HCT116 (cell line): Measurements from ENCODE around the gene KANSL3. TPM values are rescaled to one million over a fixed set of nuclear protein-coding genes. Genes with fewer than 3 reads are reported as not detected.

Experiments
- ATAC-seq: fragments of 200-7000 bp; cut with Tn5 transposase; 2 replicates; pipeline ENCODE4 v1.9.1; 2020; ENCODE audit warnings: mild to moderate bottlenecking, moderate library complexity
- BruUV-seq: library from RNA; stranded (reverse); fragments of 400-500 nt; replicated peaks from 2 replicates; lab custom pipeline; 2021; lab: Mats Ljungman, UMichigan
- CTCF ChIA-PET: fragments of 300-600 bp; sonication (Branson Sonifier 250); formaldehyde crosslinking; loops from one replicate; lab custom pipeline; 2021; ENCODE audit warnings: antibody characterized with exemption; lab: Charles Lee
- POLR2A ChIA-PET: fragments of 300-600, 350-600 bp; sonication (Branson Sonifier 250); formaldehyde crosslinking; loops from one replicate; lab custom pipeline; 2021; ENCODE audit warnings: antibody characterized with exemption; lab: Charles Lee
- RAD21 ChIA-PET, 2 experiments: fragments of 300-600 bp; sonication (Branson Sonifier 250); formaldehyde crosslinking; loops; one replicate each; lab custom pipeline; 2023; ENCODE audit warnings: low total read pairs in 2 of 2; ENCODE audit not compliant: uncharacterized antibody in 2 of 2, unreplicated experiment in 2 of 2, low non-redundant PET in 1 of 2; lab: Charles Lee
- DNase-seq: peaks from one replicate; pipeline ENCODE4 v3.0.0-alpha.2; 2010; ENCODE audit warnings: low read depth, low spot score
- H2AFZ ChIP-seq: fragments of 200-600 bp; shearing (Covaris generic), sonication (generic); 2 replicates; pipeline ENCODE4 v1.6.1; 2017; ENCODE audit warnings: low read depth, mixed run types, mixed read lengths, antibody characterized with exemption, low read length; ENCODE audit not compliant: poor library complexity, severe bottlenecking
- H3K27ac ChIP-seq: 2 replicates; pipeline ENCODE4 v1.5.1; 2012; ENCODE audit warnings: low read depth, low read length
- H3K27me3 ChIP-seq: fragments of 200-600 bp; sonication (generic); 2 replicates; pipeline ENCODE4 v1.6.1; 2016; ENCODE audit warnings: mixed run types, low read length, mixed read lengths; ENCODE audit not compliant: insufficient read depth
- H3K36me3 ChIP-seq, 2 experiments: fragments of 200-500 bp in 1 of 2; fragments of 200-600 bp in 1 of 2; sonication (Bioruptor generic) in 1 of 2; sonication (generic) in 1 of 2; 2 replicates each; pipeline versions ENCODE4 v1.5.1 to v1.6.1; 2014 to 2016; ENCODE audit warnings: low read length in 2 of 2, inconsistent platforms in 1 of 2, mixed read lengths in 1 of 2, mixed run types in 1 of 2; ENCODE audit not compliant: insufficient read depth in 2 of 2, control insufficient read depth in 1 of 2
- H3K4me1 ChIP-seq, 2 experiments: fragments of 200-600 bp in 1 of 2; sonication (generic) in 1 of 2; 2 replicates each; pipeline versions ENCODE4 v1.5.1 to v1.6.1; 2012 to 2017; ENCODE audit warnings: low read length in 2 of 2, inconsistent platforms in 1 of 2, mild to moderate bottlenecking in 1 of 2, mixed read lengths in 1 of 2, mixed run types in 1 of 2, moderate library complexity in 1 of 2; ENCODE audit not compliant: insufficient read depth in 2 of 2, control insufficient read depth in 1 of 2
- H3K4me2 ChIP-seq: fragments of 200-600 bp; sonication (generic); 2 replicates; pipeline ENCODE4 v1.6.1; 2017; ENCODE audit warnings: mixed run types, low read length, mixed read lengths
- H3K4me3 ChIP-seq, 2 experiments: fragments of 200-600 bp in 1 of 2; sonication (generic) in 1 of 2; replicated peaks in 1 of 2; 2 replicates each; pipeline ENCODE4 v1.5.1; 2011 to 2016; ENCODE audit warnings: low read length in 2 of 2, control low read depth in 1 of 2, low read depth in 1 of 2, mild to moderate bottlenecking in 1 of 2, mixed read lengths in 1 of 2, mixed run types in 1 of 2
- H3K79me2 ChIP-seq: fragments of 200-600 bp; sonication (generic); 2 replicates; pipeline ENCODE4 v1.6.1; 2017; ENCODE audit warnings: mild to moderate bottlenecking, mixed run types, low read length, moderate library complexity, mixed read lengths; ENCODE audit not compliant: insufficient read depth
- H3K9ac ChIP-seq: fragments of 200-600 bp; sonication (generic); 2 replicates; pipeline ENCODE4 v1.6.1; 2016; ENCODE audit warnings: low read length, mixed read lengths
- H3K9me2 ChIP-seq: fragments of 200-600 bp; sonication (generic), shearing (Covaris generic); 2 replicates; pipeline ENCODE4 v1.6.1; 2017; ENCODE audit warnings: mixed run types, mild to moderate bottlenecking, moderate library complexity; ENCODE audit not compliant: insufficient read depth
- H3K9me3 ChIP-seq, 2 experiments: fragments of 200-500 bp in 1 of 2; fragments of 200-600 bp in 1 of 2; sonication (Bioruptor generic) in 1 of 2; sonication (generic) in 1 of 2; 2 replicates each; pipeline ENCODE4 v1.6.1; 2014 to 2017; ENCODE audit warnings: low read length in 2 of 2, mixed read lengths in 2 of 2, inconsistent platforms in 1 of 2, low read depth in 1 of 2, mild to moderate bottlenecking in 1 of 2, mixed run types in 1 of 2, moderate library complexity in 1 of 2; ENCODE audit not compliant: control insufficient read depth in 1 of 2, insufficient read depth in 1 of 2
- H4K20me1 ChIP-seq: fragments of 200-600 bp; sonication (generic), shearing (Covaris generic); 2 replicates; pipeline ENCODE4 v1.6.1; 2017; ENCODE audit warnings: mixed run types, mild to moderate bottlenecking, moderate library complexity; ENCODE audit not compliant: insufficient read depth
- CBX3 ChIP-seq: IDR thresholded peaks from 2 replicates; pipeline ENCODE4 v1.6.1; 2012; ENCODE audit warnings: low read depth
- EGR1 ChIP-seq: IDR thresholded peaks from 2 replicates; pipeline ENCODE4 v1.6.1; 2012; ENCODE audit warnings: low read depth
- EZH2phosphoT487 ChIP-seq: fragments of 200-600 bp; IDR thresholded peaks from 2 replicates; pipeline ENCODE4 v1.6.1; 2018; ENCODE audit warnings: antibody characterized with exemption, borderline replicate concordance
- RAD21 ChIP-seq: IDR thresholded peaks from 2 replicates; pipeline ENCODE4 v1.6.1; 2012; ENCODE audit warnings: low read depth, mild to moderate bottlenecking
- SRF ChIP-seq: IDR thresholded peaks from 2 replicates; pipeline ENCODE4 v1.6.1; 2012; ENCODE audit warnings: low read depth
- intact Hi-C: fragments of 100-400 bp; cut with micrococcal nuclease; formaldehyde crosslinking; loops from 2 replicates; pipeline ENCODE4 v1.10.0; 2022
- total RNA-seq: library from RNA; stranded (reverse); gene quantifications from one replicate; pipeline ENCODE4 v1.2.1, GENCODE V29; 2021; ENCODE audit not compliant: unreplicated experiment
- TF ChIP-seq, protein P1 (sequence below), 3 experiments: fragments of 200-600 bp in 1 of 3; sonication (generic) in 1 of 3; IDR thresholded peaks in 2 of 3; conservative IDR thresholded peaks in 1 of 3; 2 replicates each; pipeline ENCODE4 v1.5.1; 2012 to 2017; ENCODE audit warnings: low read depth in 2 of 3, low read length in 2 of 3, antibody characterized with exemption in 1 of 3, borderline replicate concordance in 1 of 3, control low read depth in 1 of 3, mild to moderate bottlenecking in 1 of 3, mixed read lengths in 1 of 3, mixed run types in 1 of 3, moderate library complexity in 1 of 3; ENCODE audit not compliant: insufficient read depth in 1 of 3
- TF ChIP-seq, protein P2 (sequence below): IDR thresholded peaks from 2 replicates; pipeline ENCODE4 v1.6.1; 2012

The KANSL3 gene
- total RNA-seq, 1 experiment from 2014 or later: 35.8 TPM

DNA sequence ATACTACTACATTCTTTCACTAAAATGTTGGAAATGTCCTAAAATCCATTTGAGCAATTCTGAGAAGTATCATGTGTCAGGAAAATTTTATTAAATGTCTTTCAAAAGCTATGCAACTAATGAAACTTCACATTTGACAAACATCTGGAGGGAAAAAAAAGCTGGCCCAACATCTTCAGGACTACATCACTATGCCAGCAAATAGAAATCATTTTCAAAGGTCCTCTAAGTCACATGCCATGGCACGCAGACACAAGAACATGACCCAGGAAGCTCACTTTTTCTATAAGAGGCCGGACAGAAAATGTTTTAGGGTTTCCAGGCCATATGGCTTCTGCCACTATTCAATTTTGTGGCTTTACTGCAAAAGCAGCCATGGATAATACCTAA is 11.6 kb downstream of the KANSL3 start:
- no peaks in the 10 kb centered on the region for H4K20me1 ChIP-seq
- peaks cover 25% of the 10 kb centered on the region for H3K79me2 ChIP-seq
- BruUV-seq: no TSS peak
- no peak overlapping the region for H3K4me3 ChIP-seq
- TF ChIP-seq, protein P1, sequence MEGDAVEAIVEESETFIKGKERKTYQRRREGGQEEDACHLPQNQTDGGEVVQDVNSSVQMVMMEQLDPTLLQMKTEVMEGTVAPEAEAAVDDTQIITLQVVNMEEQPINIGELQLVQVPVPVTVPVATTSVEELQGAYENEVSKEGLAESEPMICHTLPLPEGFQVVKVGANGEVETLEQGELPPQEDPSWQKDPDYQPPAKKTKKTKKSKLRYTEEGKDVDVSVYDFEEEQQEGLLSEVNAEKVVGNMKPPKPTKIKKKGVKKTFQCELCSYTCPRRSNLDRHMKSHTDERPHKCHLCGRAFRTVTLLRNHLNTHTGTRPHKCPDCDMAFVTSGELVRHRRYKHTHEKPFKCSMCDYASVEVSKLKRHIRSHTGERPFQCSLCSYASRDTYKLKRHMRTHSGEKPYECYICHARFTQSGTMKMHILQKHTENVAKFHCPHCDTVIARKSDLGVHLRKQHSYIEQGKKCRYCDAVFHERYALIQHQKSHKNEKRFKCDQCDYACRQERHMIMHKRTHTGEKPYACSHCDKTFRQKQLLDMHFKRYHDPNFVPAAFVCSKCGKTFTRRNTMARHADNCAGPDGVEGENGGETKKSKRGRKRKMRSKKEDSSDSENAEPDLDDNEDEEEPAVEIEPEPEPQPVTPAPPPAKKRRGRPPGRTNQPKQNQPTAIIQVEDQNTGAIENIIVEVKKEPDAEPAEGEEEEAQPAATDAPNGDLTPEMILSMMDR (IDR thresholded peaks at IDR 0.05 in 2 of 3, conservative IDR thresholded peaks at IDR 0.05 in 1 of 3; ENCODE audit: borderline replicate concordance in 1 of 3, insufficient read depth in 1 of 3, low read depth in 2 of 3, low read length in 2 of 3): no peak
- TF ChIP-seq, protein P2, sequence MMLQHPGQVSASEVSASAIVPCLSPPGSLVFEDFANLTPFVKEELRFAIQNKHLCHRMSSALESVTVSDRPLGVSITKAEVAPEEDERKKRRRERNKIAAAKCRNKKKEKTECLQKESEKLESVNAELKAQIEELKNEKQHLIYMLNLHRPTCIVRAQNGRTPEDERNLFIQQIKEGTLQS: no peak
- TF ChIP-seq RAD21 (no peak), EZH2phosphoT487 (no peak), SRF (no peak), EGR1 (no peak), CBX3 (no peak)
- TF ChIP-seq, all 23 proteins: peak for 0
- intact Hi-C loops: no loop called here
- Histone ChIP-seq H3K4me1 (no peaks in the 10 kb centered on the region), H3K4me2 (no peak overlapping the region), H3K9ac (no peak overlapping the region), H3K9me3 (no peaks in the 10 kb centered on the region), H2AFZ (no peak overlapping the region), H3K27ac (no peak overlapping the region), H3K36me3 (peaks cover 25 to 35% of the 10 kb centered on the region in 2 experiments; a peak in 3 of 4 replicates), H3K27me3 (no peaks in the 10 kb centered on the region), H3K9me2 (no peaks in the 10 kb centered on the region)
- ATAC-seq (no peak), DNase-seq (no peak)
- ChIA-PET POLR2A (no interaction called here), RAD21 (no interaction called here), CTCF (no interaction called here)
